ENCODE results near the gene ZMYND8. TPM values are rescaled to one million over a fixed set of nuclear protein-coding genes. Genes with fewer than 3 reads are reported as not detected.
"Not testable (repeated sequence)": the region's sequence is repeated elsewhere in the genome, so short reads cannot be mapped to it uniquely, and the experiment has no call there.

ZMYND8 gene
- total RNA-seq, 1 experiment from 2014 or later: 44.1 TPM

- peaks cover 21% of the 10 kb centered on the region; the same call in 1 of the 2 replicates for H4K20me1 ChIP-seq (ENCODE audit: insufficient read depth, low read depth, low read length)
- not testable (repeated sequence) for H2AFZ ChIP-seq (ENCODE audit: low read length); H3K27ac ChIP-seq (ENCODE audit: low read length); DNase-seq; H3K9ac ChIP-seq (ENCODE audit: low read length); H3K4me1 ChIP-seq (ENCODE audit: low read length); H3K27me3 ChIP-seq (ENCODE audit: low read length); H3K9me3 ChIP-seq (ENCODE audit: low read length); H3K4me2 ChIP-seq (ENCODE audit: low read depth, low read length, poor library complexity, severe bottlenecking); H3K4me3 ChIP-seq (ENCODE audit: low read length); H3K9me2 ChIP-seq (replicated peaks; ENCODE audit: insufficient read depth, low read length)
- peaks cover 92% of the 10 kb centered on the region for H3K79me2 ChIP-seq (ENCODE audit: low read length)
- H3K36me3 ChIP-seq (ENCODE audit: insufficient read depth, low read length): peaks cover 52% of the 10 kb centered on the region
Measured at GRCh38 chr20:47307569-47307968, 48.9 kb downstream of the ZMYND8 start.

GRCh38 chr20:47306755-47307370, 49.6 kb downstream of the ZMYND8 start:
- Histone ChIP-seq H3K79me2 (ENCODE audit: low read length) (peaks cover 91% of the 10 kb centered on the region), H4K20me1 (ENCODE audit: insufficient read depth, low read depth, low read length) (peaks cover 15% of the 10 kb centered on the region; the same call in 1 of the 2 replicates), H3K36me3 (ENCODE audit: insufficient read depth, low read length) (peaks cover 50% of the 10 kb centered on the region)

GRCh38 chr20:47306095-47306494, 50.4 kb downstream of the ZMYND8 start:
- Histone ChIP-seq H3K79me2 (ENCODE audit: low read length) (peaks cover 85% of the 10 kb centered on the region), H4K20me1 (ENCODE audit: insufficient read depth, low read depth, low read length) (peaks cover 13% of the 10 kb centered on the region; the same call in 1 of the 2 replicates), H3K36me3 (ENCODE audit: insufficient read depth, low read length) (peaks cover 46% of the 10 kb centered on the region), H3K9me2 (replicated peaks; ENCODE audit: insufficient read depth, low read length) (no peaks in the 10 kb centered on the region), H3K9ac (ENCODE audit: low read length) (no peak overlapping the region), H3K4me2 (ENCODE audit: low read depth, low read length, poor library complexity, severe bottlenecking) (no peak overlapping the region), H2AFZ (ENCODE audit: low read length) (no peak overlapping the region), H3K27me3 (ENCODE audit: low read length) (no peaks in the 10 kb centered on the region), H3K27ac (ENCODE audit: low read length) (no peak overlapping the region), H3K4me1 (ENCODE audit: low read length) (no peaks in the 10 kb centered on the region), H3K4me3 (ENCODE audit: low read length) (no peak overlapping the region), H3K9me3 (ENCODE audit: low read length) (no peaks in the 10 kb centered on the region)
- no peak for DNase-seq

More at GRCh38 chr20:47306755-47307370, 49.6 kb downstream of the ZMYND8 start:
- Histone ChIP-seq H3K9me2 (replicated peaks; ENCODE audit: insufficient read depth, low read length) (no peaks in the 10 kb centered on the region), H3K27ac (ENCODE audit: low read length) (no peak overlapping the region), H3K4me3 (ENCODE audit: low read length) (no peak overlapping the region), H3K4me1 (ENCODE audit: low read length) (no peaks in the 10 kb centered on the region), H3K9ac (ENCODE audit: low read length) (no peak overlapping the region), H3K9me3 (ENCODE audit: low read length) (no peaks in the 10 kb centered on the region), H3K4me2 (ENCODE audit: low read depth, low read length, poor library complexity, severe bottlenecking) (no peak overlapping the region), H3K27me3 (ENCODE audit: low read length) (no peaks in the 10 kb centered on the region), H2AFZ (ENCODE audit: low read length) (no peak overlapping the region)
- DNase-seq: no peak

GRCh38 chr20:47305667-47306066, 50.8 kb downstream of the ZMYND8 start:
- Histone ChIP-seq H3K36me3 (ENCODE audit: insufficient read depth, low read length) (peaks cover 45% of the 10 kb centered on the region), H4K20me1 (ENCODE audit: insufficient read depth, low read depth, low read length) (peaks cover 9% of the 10 kb centered on the region; the same call in 1 of the 2 replicates), H3K79me2 (ENCODE audit: low read length) (peaks cover 81% of the 10 kb centered on the region)

GRCh38 chr20:47304287-47304686, 52.2 kb downstream of the ZMYND8 start:
- no peak overlapping the region for H3K9ac ChIP-seq (ENCODE audit: low read length)
- no peaks in the 10 kb centered on the region for H3K4me1 ChIP-seq (ENCODE audit: low read length)
- H3K4me2 ChIP-seq (ENCODE audit: low read depth, low read length, poor library complexity, severe bottlenecking): no peak overlapping the region
- no peaks in the 10 kb centered on the region for H3K27me3 ChIP-seq (ENCODE audit: low read length)
- no peaks in the 10 kb centered on the region for H3K9me3 ChIP-seq (ENCODE audit: low read length)
- DNase-seq: no peak
- H3K36me3 ChIP-seq (ENCODE audit: insufficient read depth, low read length): peaks cover 45% of the 10 kb centered on the region
- 0 out of 2 replicates have a peak, but pooled peaks cover 8% of the 10 kb centered on the region for H4K20me1 ChIP-seq (ENCODE audit: insufficient read depth, low read depth, low read length)
- H3K4me3 ChIP-seq (ENCODE audit: low read length): no peak overlapping the region
- no peak overlapping the region for H3K27ac ChIP-seq (ENCODE audit: low read length)
- H3K79me2 ChIP-seq (ENCODE audit: low read length): peaks cover 77% of the 10 kb centered on the region
- no peaks in the 10 kb centered on the region for H3K9me2 ChIP-seq (replicated peaks; ENCODE audit: insufficient read depth, low read length)
- no peak overlapping the region for H2AFZ ChIP-seq (ENCODE audit: low read length)

More at GRCh38 chr20:47305667-47306066, 50.8 kb downstream of the ZMYND8 start:
- H3K4me2 ChIP-seq (ENCODE audit: low read depth, low read length, poor library complexity, severe bottlenecking): no peak overlapping the region
- no peaks in the 10 kb centered on the region for H3K4me1 ChIP-seq (ENCODE audit: low read length)
- H2AFZ ChIP-seq (ENCODE audit: low read length): no peak overlapping the region
- H3K27ac ChIP-seq (ENCODE audit: low read length): no peak overlapping the region
- DNase-seq: no peak
- H3K4me3 ChIP-seq (ENCODE audit: low read length): no peak overlapping the region
- no peak overlapping the region for H3K9ac ChIP-seq (ENCODE audit: low read length)
- no peaks in the 10 kb centered on the region for H3K9me3 ChIP-seq (ENCODE audit: low read length)
- no peaks in the 10 kb centered on the region for H3K9me2 ChIP-seq (replicated peaks; ENCODE audit: insufficient read depth, low read length)
- H3K27me3 ChIP-seq (ENCODE audit: low read length): no peaks in the 10 kb centered on the region

GRCh38 chr20:47303736-47304135, 52.8 kb downstream of the ZMYND8 start:
- H2AFZ ChIP-seq (ENCODE audit: low read length): no peak overlapping the region
- no peaks in the 10 kb centered on the region for H3K9me3 ChIP-seq (ENCODE audit: low read length)
- no peaks in the 10 kb centered on the region for H3K4me1 ChIP-seq (ENCODE audit: low read length)
- no peak overlapping the region for H3K4me2 ChIP-seq (ENCODE audit: low read depth, low read length, poor library complexity, severe bottlenecking)
- H3K79me2 ChIP-seq (ENCODE audit: low read length): peaks cover 78% of the 10 kb centered on the region
- H3K4me3 ChIP-seq (ENCODE audit: low read length): no peak overlapping the region
- H3K9me2 ChIP-seq (replicated peaks; ENCODE audit: insufficient read depth, low read length): no peaks in the 10 kb centered on the region
- DNase-seq: no peak
- H3K27ac ChIP-seq (ENCODE audit: low read length): no peak overlapping the region
- H3K36me3 ChIP-seq (ENCODE audit: insufficient read depth, low read length): peaks cover 46% of the 10 kb centered on the region
- no peaks in the 10 kb centered on the region for H3K27me3 ChIP-seq (ENCODE audit: low read length)
- 0 out of 2 replicates have a peak, but pooled peaks cover 8% of the 10 kb centered on the region for H4K20me1 ChIP-seq (ENCODE audit: insufficient read depth, low read depth, low read length)
- H3K9ac ChIP-seq (ENCODE audit: low read length): no peak overlapping the region

GRCh38 chr20:47300071-47300470, 56.4 kb downstream of the ZMYND8 start:
- no peaks in the 10 kb centered on the region for H3K9me2 ChIP-seq (replicated peaks; ENCODE audit: insufficient read depth, low read length)
- no peak overlapping the region for H3K27ac ChIP-seq (ENCODE audit: low read length)
- no peaks in the 10 kb centered on the region for H3K4me1 ChIP-seq (ENCODE audit: low read length)
- H3K9me3 ChIP-seq (ENCODE audit: low read length): no peaks in the 10 kb centered on the region
- H3K9ac ChIP-seq (ENCODE audit: low read length): no peak overlapping the region
- H2AFZ ChIP-seq (ENCODE audit: low read length): no peak overlapping the region
- H3K4me2 ChIP-seq (ENCODE audit: low read depth, low read length, poor library complexity, severe bottlenecking): no peak overlapping the region
- H3K4me3 ChIP-seq (ENCODE audit: low read length): no peak overlapping the region
- H3K79me2 ChIP-seq (ENCODE audit: low read length): peaks cover 73% of the 10 kb centered on the region
- no peak for DNase-seq
- peaks cover 56% of the 10 kb centered on the region for H3K36me3 ChIP-seq (ENCODE audit: insufficient read depth, low read length)
- H3K27me3 ChIP-seq (ENCODE audit: low read length): no peaks in the 10 kb centered on the region
- 0 out of 2 replicates have a peak, but pooled peaks cover 8% of the 10 kb centered on the region for H4K20me1 ChIP-seq (ENCODE audit: insufficient read depth, low read depth, low read length)

GRCh38 chr20:47298624-47299023, 57.9 kb downstream of the ZMYND8 start:
- H3K9me2 ChIP-seq (replicated peaks; ENCODE audit: insufficient read depth, low read length): no peaks in the 10 kb centered on the region

More at GRCh38 chr20:47298624-47299023, 57.9 kb downstream of the ZMYND8 start:
- Histone ChIP-seq H3K27ac (ENCODE audit: low read length) (no peak overlapping the region), H3K9me3 (ENCODE audit: low read length) (no peaks in the 10 kb centered on the region), H3K36me3 (ENCODE audit: insufficient read depth, low read length) (peaks cover 69% of the 10 kb centered on the region), H3K4me2 (ENCODE audit: low read depth, low read length, poor library complexity, severe bottlenecking) (no peak overlapping the region), H4K20me1 (ENCODE audit: insufficient read depth, low read depth, low read length) (0 out of 2 replicates have a peak, but pooled peaks cover 8% of the 10 kb centered on the region), H3K4me1 (ENCODE audit: low read length) (no peaks in the 10 kb centered on the region), H3K4me3 (ENCODE audit: low read length) (no peak overlapping the region), H3K27me3 (ENCODE audit: low read length) (no peaks in the 10 kb centered on the region), H3K79me2 (ENCODE audit: low read length) (peaks cover 69% of the 10 kb centered on the region), H3K9ac (ENCODE audit: low read length) (no peak overlapping the region), H2AFZ (ENCODE audit: low read length) (no peak overlapping the region)
- no peak for DNase-seq
